GM18951 (cell line): ENCODE measurements around the gene S100A1.

Source experiments
- POLR2A ChIP-seq: IDR thresholded peaks from 4 replicates; pipeline ENCODE4 v1.6.1; 2011; ENCODE audit warnings: mild to moderate bottlenecking; ENCODE audit not compliant: insufficient read length, insufficient read depth; ENCODE audit errors: extremely low read depth
- in situ Hi-C: fragments of 300-500 bp; cut with MboI; formaldehyde crosslinking; loops from one replicate; pipeline ENCODE4 v1.12.0; 2022; ENCODE audit warnings: low sequenced_read_pairs, mixed read lengths, inconsistent platforms; ENCODE audit not compliant: unreplicated experiment

S100A1 gene

DNA sequence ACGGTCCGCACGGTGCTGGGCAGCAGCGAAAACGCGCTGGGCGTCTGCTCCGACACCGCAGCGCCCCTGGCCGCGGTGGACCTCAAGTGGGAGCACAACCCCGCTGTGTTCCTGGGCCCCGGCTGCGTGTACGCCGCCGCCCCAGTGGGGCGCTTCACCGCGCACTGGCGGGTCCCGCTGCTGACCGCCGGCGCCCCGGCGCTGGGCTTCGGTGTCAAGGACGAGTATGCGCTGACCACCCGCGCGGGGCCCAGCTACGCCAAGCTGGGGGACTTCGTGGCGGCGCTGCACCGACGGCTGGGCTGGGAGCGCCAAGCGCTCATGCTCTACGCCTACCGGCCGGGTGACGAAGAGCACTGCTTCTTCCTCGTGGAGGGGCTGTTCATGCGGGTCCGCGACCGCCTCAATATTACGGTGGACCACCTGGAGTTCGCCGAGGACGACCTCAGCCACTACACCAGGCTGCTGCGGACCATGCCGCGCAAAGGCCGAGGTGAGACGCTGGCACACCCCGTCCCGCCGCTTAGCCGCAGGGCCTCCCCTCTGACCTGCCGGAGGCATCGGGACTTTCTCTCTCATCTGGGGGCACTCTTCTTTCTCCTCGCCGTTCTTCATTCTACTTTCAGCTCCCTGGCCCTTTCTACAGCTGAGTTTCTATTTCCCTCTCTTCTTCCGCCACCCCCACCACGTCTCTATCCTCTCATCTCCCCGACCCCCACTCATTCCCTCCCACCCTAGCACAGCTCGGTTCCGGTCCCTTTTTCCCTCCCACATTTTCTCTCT is 51.3 kb downstream of the S100A1 start:
- no peak for TF ChIP-seq POLR2A
- in situ Hi-C loops, result loop anchor here (5.0 to 10.0 kb wide), 2 partner anchors 68 to 305 kb away; partner anchors contain the start of gene RAB13

DNA sequence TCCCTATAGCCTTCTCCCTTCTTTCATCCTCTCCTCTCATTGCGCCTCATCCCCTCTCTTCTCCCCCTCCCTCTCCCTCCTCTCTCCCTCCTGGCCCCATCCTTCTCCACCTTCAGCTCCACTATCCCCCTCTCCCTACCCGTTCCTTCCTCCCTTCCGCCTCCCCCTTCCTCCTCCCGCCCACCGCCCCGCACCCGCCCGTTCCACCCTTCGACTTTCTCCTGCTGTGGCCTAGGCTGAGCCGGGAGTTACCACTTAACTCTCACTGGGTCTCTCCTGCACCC is 51.8 kb downstream of the S100A1 start:
- in situ Hi-C loops, result no loop called here

More for the DNA sequence above, 51.8 kb downstream of the S100A1 start:
- no peak for TF ChIP-seq POLR2A
